RKO (cell line): ENCODE data around the gene C1GALT1.
A peak's percentile ranks its signal among the peaks of the same experiment; 100 is the strongest.

Experiments used
- DNase-seq: peaks from one replicate; pipeline ENCODE4 v3.0.0-alpha.2; 2016; ENCODE audit warnings: low spot score

The C1GALT1 gene

GRCh38 chr7:7201578-7202374 is 19.4 kb downstream of the C1GALT1 start:
- DNase-seq: no peak

GRCh38 chr7:7202375-7202720 is 20.0 kb downstream of the C1GALT1 start:
- DNase-seq: no peak

- no peak for DNase-seq
These were observed 21.6 kb downstream of the C1GALT1 start for GRCh38 chr7:7203813-7204575.

- DNase-seq: no peak
These were observed 25.5 kb downstream of the C1GALT1 start for GRCh38 chr7:7207876-7208275.

GRCh38 chr7:7208520-7208919 is 26.2 kb downstream of the C1GALT1 start:
- DNase-seq: no peak

- no peak for DNase-seq
These were observed 27.2 kb downstream of the C1GALT1 start for GRCh38 chr7:7209412-7210050.

- no peak for DNase-seq
These were observed 28.3 kb downstream of the C1GALT1 start for GRCh38 chr7:7210475-7211237.

- no peak for DNase-seq
These were observed 30.3 kb downstream of the C1GALT1 start for GRCh38 chr7:7212612-7213011.

GRCh38 chr7:7214398-7215347 is 32.3 kb downstream of the C1GALT1 start:
- no peak for DNase-seq

GRCh38 chr7:7216279-7216678 is 33.9 kb downstream of the C1GALT1 start:
- DNase-seq: no peak

GRCh38 chr7:7219216-7219615 is 36.9 kb downstream of the C1GALT1 start:
- DNase-seq: no peak

- DNase-seq: no peak
These were observed 38.5 kb downstream of the C1GALT1 start for GRCh38 chr7:7220821-7221220.

- DNase-seq: peak; percentile 58
These were observed 39.3 kb downstream of the C1GALT1 start for GRCh38 chr7:7221599-7222038.

GRCh38 chr7:7223250-7223649 is 40.9 kb downstream of the C1GALT1 start:
- DNase-seq: no peak

- DNase-seq: no peak
These were observed 44.1 kb downstream of the C1GALT1 start for GRCh38 chr7:7226407-7226806.

GRCh38 chr7:7228472-7228871 is 46.1 kb downstream of the C1GALT1 start:
- DNase-seq: no peak

GRCh38 chr7:7228967-7229366 is 46.6 kb downstream of the C1GALT1 start:
- DNase-seq: no peak

- no peak for DNase-seq
These were observed 48.7 kb downstream of the C1GALT1 start for GRCh38 chr7:7231000-7231399.

GRCh38 chr7:7231865-7232264 is 49.5 kb downstream of the C1GALT1 start:
- no peak for DNase-seq

GRCh38 chr7:7235347-7235746 is 53.0 kb downstream of the C1GALT1 start:
- no peak for DNase-seq

GRCh38 chr7:7236041-7236440 is 53.7 kb downstream of the C1GALT1 start:
- no peak for DNase-seq
